ENCODE data around the gene ACTG1. TPM values are rescaled to one million over a fixed set of nuclear protein-coding genes. Genes with fewer than 3 reads are reported as not detected.

The ACTG1 gene
- total and polyA plus RNA-seq, 2 of the 13 experiments (the other 11 are each of a cell fraction or from before 2014, with no cell fraction given) = 973 to 1,138 TPM

DNA sequence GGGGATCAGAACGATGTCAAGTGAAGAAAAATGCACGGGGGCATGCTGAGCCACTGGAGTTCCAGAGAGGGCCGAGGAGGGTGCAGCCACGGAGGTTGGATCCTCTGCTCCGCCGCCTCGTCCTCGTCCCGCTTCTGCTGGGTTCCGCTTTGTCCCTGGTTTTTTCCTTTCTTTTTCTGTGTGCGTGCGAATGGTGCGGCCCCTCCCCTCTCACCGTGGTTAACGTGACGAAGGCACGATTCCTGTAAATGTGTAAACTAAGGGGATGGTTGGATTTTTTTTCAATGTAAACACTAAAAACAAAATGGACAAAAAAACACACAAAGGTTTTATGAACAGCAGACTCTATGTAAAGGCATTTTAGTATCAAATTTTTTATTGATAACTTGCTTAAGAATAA, 46.7 kb downstream of the ACTG1 start:
- DNase-seq (ENCODE audit: low spot score) = no peak
- ChIA-PET POLR2A (no interaction called here), CTCF (ENCODE audit: low intra/inter-chr PET ratio, low total read pairs) (no interaction called here)
- in situ Hi-C loops (cut with HindIII; ENCODE audit: extremely low pct_ligation_motif_present, low pct_unique_long_range_greater_than_20kb) (no loop called here), intact Hi-C loops (cut with micrococcal nuclease; ENCODE audit: unreplicated experiment) (no loop called here)
- Histone ChIP-seq H3K27ac (ENCODE audit: extremely low read length, insufficient read depth, low read length) (no peak overlapping the region), H3K79me2 (ENCODE audit: insufficient read depth, low read length) (no peaks in the 10 kb centered on the region), H3K9me3 (ENCODE audit: low read length) (no peaks in the 10 kb centered on the region), H3K4me1 (ENCODE audit: insufficient read depth, low read length) (peaks cover 46% of the 10 kb centered on the region), H4K20me1 (ENCODE audit: insufficient read depth, low read length) (no peaks in the 10 kb centered on the region), H3K27me3 (ENCODE audit: control insufficient read depth in 1 of 2, insufficient read depth in 2 of 2, low read length in 2 of 2) (peaks cover 3 to 26% of the 10 kb centered on the region in 2 experiments; a peak in 4 of 5 replicates), H3K4me2 (ENCODE audit: low read depth, low read length) (no peak overlapping the region), H3K36me3 (replicated peaks in 1 of 2; ENCODE audit: control insufficient read depth in 1 of 2, insufficient read depth in 2 of 2, low read length in 2 of 2) (no peaks in the 10 kb centered on the region; a peak in 1 of 5 replicates), H3K4me3 (replicated peaks in 1 of 3; ENCODE audit: insufficient read depth in 1 of 3, low read depth in 2 of 3, low read length in 3 of 3) (0 out of 6 replicates have a peak overlapping the region, but pooled peaks of 1 of the 3 experiments have one; percentile 11), H3K9ac (ENCODE audit: insufficient read depth, low read depth, low read length) (no peak overlapping the region), H2AFZ (ENCODE audit: low read length) (no peak overlapping the region)
- TF ChIP-seq ZNF263 (CRISPR knock-in tag; IDR thresholded peaks at IDR 0.05) (no peak), MED8 (CRISPR knock-in tag; IDR thresholded peaks at IDR 0.05; ENCODE audit: insufficient replicate concordance) (no peak), ZNF562 (CRISPR knock-in tag; IDR thresholded peaks at IDR 0.05; ENCODE audit: borderline replicate concordance) (no peak), NR3C1 (CRISPR knock-in tag; IDR thresholded peaks at IDR 0.05) (no peak), GPN1 (CRISPR knock-in tag; IDR thresholded peaks at IDR 0.05; ENCODE audit: borderline replicate concordance) (no peak), RBFOX2 (IDR thresholded peaks at IDR 0.05; ENCODE audit: low read depth, low read length) (no peak), PAF1 (CRISPR knock-in tag; IDR thresholded peaks at IDR 0.05) (no peak), MAFG (CRISPR knock-in tag; IDR thresholded peaks at IDR 0.05) (no peak), HDAC6 (IDR thresholded peaks at IDR 0.05; ENCODE audit: low read depth, low read length) (no peak), BRD4 (CRISPR knock-in tag; IDR thresholded peaks at IDR 0.05) (no peak), FOXK2 (IDR thresholded peaks at IDR 0.05) (no peak), HOXA5 (CRISPR knock-in tag; IDR thresholded peaks at IDR 0.05) (no peak)
- TF ChIP-seq, protein P1, sequence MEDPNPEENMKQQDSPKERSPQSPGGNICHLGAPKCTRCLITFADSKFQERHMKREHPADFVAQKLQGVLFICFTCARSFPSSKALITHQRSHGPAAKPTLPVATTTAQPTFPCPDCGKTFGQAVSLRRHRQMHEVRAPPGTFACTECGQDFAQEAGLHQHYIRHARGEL (CRISPR knock-in tag; IDR thresholded peaks at IDR 0.05) = no peak
- TF ChIP-seq, protein P2, sequence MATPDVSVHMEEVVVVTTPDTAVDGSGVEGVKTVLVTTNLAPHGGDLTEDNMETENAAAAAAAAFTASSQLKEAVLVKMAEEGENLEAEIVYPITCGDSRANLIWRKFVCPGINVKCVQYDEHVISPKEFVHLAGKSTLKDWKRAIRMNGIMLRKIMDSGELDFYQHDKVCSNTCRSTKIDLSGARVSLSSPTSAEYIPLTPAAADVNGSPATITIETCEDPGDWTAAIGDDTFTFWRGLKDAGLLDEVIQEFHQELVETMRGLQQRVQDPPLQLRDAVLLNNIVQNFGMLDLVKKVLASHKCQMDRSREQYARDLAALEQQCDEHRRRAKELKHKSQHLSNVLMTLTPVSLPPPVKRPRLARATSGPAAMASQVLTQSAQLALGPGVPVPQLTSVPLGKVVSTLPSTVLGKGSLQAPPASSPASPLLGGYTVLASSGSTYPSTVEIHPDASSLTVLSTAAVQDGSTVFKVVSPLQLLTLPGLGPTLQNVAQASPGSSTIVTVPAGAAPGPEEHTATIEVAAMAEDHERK (CRISPR knock-in tag; IDR thresholded peaks at IDR 0.05; ENCODE audit: low read depth) = no peak
- TF ChIP-seq, protein P3, sequence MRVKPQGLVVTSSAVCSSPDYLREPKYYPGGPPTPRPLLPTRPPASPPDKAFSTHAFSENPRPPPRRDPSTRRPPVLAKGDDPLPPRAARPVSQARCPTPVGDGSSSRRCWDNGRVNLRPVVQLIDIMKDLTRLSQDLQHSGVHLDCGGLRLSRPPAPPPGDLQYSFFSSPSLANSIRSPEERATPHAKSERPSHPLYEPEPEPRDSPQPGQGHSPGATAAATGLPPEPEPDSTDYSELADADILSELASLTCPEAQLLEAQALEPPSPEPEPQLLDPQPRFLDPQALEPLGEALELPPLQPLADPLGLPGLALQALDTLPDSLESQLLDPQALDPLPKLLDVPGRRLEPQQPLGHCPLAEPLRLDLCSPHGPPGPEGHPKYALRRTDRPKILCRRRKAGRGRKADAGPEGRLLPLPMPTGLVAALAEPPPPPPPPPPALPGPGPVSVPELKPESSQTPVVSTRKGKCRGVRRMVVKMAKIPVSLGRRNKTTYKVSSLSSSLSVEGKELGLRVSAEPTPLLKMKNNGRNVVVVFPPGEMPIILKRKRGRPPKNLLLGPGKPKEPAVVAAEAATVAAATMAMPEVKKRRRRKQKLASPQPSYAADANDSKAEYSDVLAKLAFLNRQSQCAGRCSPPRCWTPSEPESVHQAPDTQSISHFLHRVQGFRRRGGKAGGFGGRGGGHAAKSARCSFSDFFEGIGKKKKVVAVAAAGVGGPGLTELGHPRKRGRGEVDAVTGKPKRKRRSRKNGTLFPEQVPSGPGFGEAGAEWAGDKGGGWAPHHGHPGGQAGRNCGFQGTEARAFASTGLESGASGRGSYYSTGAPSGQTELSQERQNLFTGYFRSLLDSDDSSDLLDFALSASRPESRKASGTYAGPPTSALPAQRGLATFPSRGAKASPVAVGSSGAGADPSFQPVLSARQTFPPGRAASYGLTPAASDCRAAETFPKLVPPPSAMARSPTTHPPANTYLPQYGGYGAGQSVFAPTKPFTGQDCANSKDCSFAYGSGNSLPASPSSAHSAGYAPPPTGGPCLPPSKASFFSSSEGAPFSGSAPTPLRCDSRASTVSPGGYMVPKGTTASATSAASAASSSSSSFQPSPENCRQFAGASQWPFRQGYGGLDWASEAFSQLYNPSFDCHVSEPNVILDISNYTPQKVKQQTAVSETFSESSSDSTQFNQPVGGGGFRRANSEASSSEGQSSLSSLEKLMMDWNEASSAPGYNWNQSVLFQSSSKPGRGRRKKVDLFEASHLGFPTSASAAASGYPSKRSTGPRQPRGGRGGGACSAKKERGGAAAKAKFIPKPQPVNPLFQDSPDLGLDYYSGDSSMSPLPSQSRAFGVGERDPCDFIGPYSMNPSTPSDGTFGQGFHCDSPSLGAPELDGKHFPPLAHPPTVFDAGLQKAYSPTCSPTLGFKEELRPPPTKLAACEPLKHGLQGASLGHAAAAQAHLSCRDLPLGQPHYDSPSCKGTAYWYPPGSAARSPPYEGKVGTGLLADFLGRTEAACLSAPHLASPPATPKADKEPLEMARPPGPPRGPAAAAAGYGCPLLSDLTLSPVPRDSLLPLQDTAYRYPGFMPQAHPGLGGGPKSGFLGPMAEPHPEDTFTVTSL (CRISPR knock-in tag; IDR thresholded peaks at IDR 0.05; ENCODE audit: borderline replicate concordance) = no peak
- ATAC-seq = no peak
- FAIRE-seq = no peak
- WGBS (ENCODE audit: low lambda C conversion rate) = 61% methylated on average over 17 of the region's 17 CpGs
- no TSS peak for BruUV-seq (replicated peaks)
